HG02642 (cell line): ENCODE data around the gene SOX15.
A peak's percentile ranks its signal among the peaks of the same experiment; 100 is the strongest.
"Not testable (repeated sequence)": the region's sequence is repeated elsewhere in the genome, so short reads cannot be mapped to it uniquely, and the experiment has no call there.

Experiments
- ATAC-seq: cut with Tn5 transposase; IDR thresholded peaks from one replicate; pipeline ENCODE4 v1.9.1; 2021; ENCODE audit warnings: mild to moderate bottlenecking; ENCODE audit not compliant: unreplicated experiment, poor library complexity

The SOX15 gene

GRCh38 chr17:7611635-7612293 is 21.9 kb upstream of the SOX15 start:
- no peak for ATAC-seq

- ATAC-seq, result no peak
Observed at GRCh38 chr17:7610641-7611040, 20.7 kb upstream of the SOX15 start.

GRCh38 chr17:7606280-7606679 is 16.4 kb upstream of the SOX15 start:
- no peak for ATAC-seq

GRCh38 chr17:7597561-7597960 is 7.7 kb upstream of the SOX15 start:
- ATAC-seq, result not testable (repeated sequence)

- ATAC-seq, result no peak
Observed at GRCh38 chr17:7593296-7593695, 3.4 kb upstream of the SOX15 start.

GRCh38 chr17:7592422-7593021 is 2.6 kb upstream of the SOX15 start:
- ATAC-seq, result no peak

GRCh38 chr17:7591596-7591995 is 1.7 kb upstream of the SOX15 start:
- no peak for ATAC-seq

- ATAC-seq, result no peak
Observed at GRCh38 chr17:7590743-7591142, 849 bp upstream of the SOX15 start.

- ATAC-seq, result no peak
Observed at GRCh38 chr17:7589204-7589868, 558 bp downstream of the SOX15 start.

- ATAC-seq, result no peak
Observed at GRCh38 chr17:7588553-7589203, 1.2 kb downstream of the SOX15 start.

GRCh38 chr17:7587420-7588151 is 2.3 kb downstream of the SOX15 start:
- ATAC-seq, result no peak

GRCh38 chr17:7586673-7587419 is 3.0 kb downstream of the SOX15 start:
- ATAC-seq, result no peak

GRCh38 chr17:7583253-7584109 is 6.4 kb downstream of the SOX15 start, which contains the start of gene MPDU1:
MPDU1 (plus strand) TSS chr17:7583852; CDS start chr17:7583863, 11 bp downstream.
- peak; percentile 76 for ATAC-seq

- no peak for ATAC-seq
Observed at GRCh38 chr17:7582396-7583252, 7.3 kb downstream of the SOX15 start.

GRCh38 chr17:7580604-7581575 is 9.0 kb downstream of the SOX15 start:
- no peak for ATAC-seq

- ATAC-seq, result no peak
Observed at GRCh38 chr17:7579834-7580603, 9.9 kb downstream of the SOX15 start.
